ENCODE data around the gene P3R3URF. TPM values are rescaled to one million over a fixed set of nuclear protein-coding genes. Genes with fewer than 3 reads are reported as not detected.

P3R3URF gene
- total RNA-seq, 1 donor from 2014 or later = not detected

- Mint-ChIP-seq H3K4me1 (ENCODE audit: low read depth, unreplicated experiment) (no peaks in the 10 kb centered on the region), H3K36me3 (ENCODE audit: low read depth, unreplicated experiment) (peaks cover 10% of the 10 kb centered on the region), H3K27ac (ENCODE audit: unreplicated experiment) (peak within 1 kb of the TSS; percentile 47), H3K9me3 (ENCODE audit: unreplicated experiment) (no peaks in the 10 kb centered on the region), H3K4me3 (ENCODE audit: unreplicated experiment) (peak within 1 kb of the TSS; percentile 90), H3K27me3 (ENCODE audit: low read depth, unreplicated experiment) (no peaks in the 10 kb centered on the region)
- peak within 1 kb of the TSS; percentile 91 for H3K9ac ChIP-seq (ENCODE audit: low read length)
- H3K4me1 ChIP-seq (ENCODE audit: insufficient read depth, low read length) = peaks cover 14% of the 10 kb centered on the region
- no peaks in the 10 kb centered on the region for H3K27me3 ChIP-seq (ENCODE audit: insufficient read depth, low read length)
- H3K79me2 ChIP-seq (ENCODE audit: insufficient read depth, low read length) = peaks cover 15% of the 10 kb centered on the region
- H4K20me1 ChIP-seq (ENCODE audit: insufficient read depth, low read length) = no peaks in the 10 kb centered on the region
- peak within 1 kb of the TSS; percentile 91 for H2AFZ ChIP-seq (ENCODE audit: low read depth, low read length)
- H3K36me3 ChIP-seq (ENCODE audit: insufficient read depth, low read length) = no peaks in the 10 kb centered on the region
- FAIRE-seq = no peak
- H3K4me2 ChIP-seq (ENCODE audit: low read length) = peak within 1 kb of the TSS; percentile 92
- DNase-seq (ENCODE audit: low read depth) = no peak
- TF ChIP-seq, protein P1, sequence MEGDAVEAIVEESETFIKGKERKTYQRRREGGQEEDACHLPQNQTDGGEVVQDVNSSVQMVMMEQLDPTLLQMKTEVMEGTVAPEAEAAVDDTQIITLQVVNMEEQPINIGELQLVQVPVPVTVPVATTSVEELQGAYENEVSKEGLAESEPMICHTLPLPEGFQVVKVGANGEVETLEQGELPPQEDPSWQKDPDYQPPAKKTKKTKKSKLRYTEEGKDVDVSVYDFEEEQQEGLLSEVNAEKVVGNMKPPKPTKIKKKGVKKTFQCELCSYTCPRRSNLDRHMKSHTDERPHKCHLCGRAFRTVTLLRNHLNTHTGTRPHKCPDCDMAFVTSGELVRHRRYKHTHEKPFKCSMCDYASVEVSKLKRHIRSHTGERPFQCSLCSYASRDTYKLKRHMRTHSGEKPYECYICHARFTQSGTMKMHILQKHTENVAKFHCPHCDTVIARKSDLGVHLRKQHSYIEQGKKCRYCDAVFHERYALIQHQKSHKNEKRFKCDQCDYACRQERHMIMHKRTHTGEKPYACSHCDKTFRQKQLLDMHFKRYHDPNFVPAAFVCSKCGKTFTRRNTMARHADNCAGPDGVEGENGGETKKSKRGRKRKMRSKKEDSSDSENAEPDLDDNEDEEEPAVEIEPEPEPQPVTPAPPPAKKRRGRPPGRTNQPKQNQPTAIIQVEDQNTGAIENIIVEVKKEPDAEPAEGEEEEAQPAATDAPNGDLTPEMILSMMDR (IDR thresholded peaks at IDR 0.05; ENCODE audit: insufficient read depth, low read depth, low read length) = no peak
- no peak for TF ChIP-seq EZH2 (IDR thresholded peaks at IDR 0.05; ENCODE audit: insufficient read depth, low read length)
- peak within 1 kb of the TSS; percentile 81 for H3K4me3 ChIP-seq (ENCODE audit: insufficient read depth, low read depth, low read length)
- H3K9me3 ChIP-seq (ENCODE audit: insufficient read depth, low read depth, low read length) = no peaks in the 10 kb centered on the region
- H3K27ac ChIP-seq (ENCODE audit: low read depth, low read length) = peak within 1 kb of the TSS; percentile 32
Observed at GRCh38 chr1:46197964-46198811, 21.9 kb upstream of the P3R3URF start, which contains the start of gene POMGNT1. TSS of gene POMGNT1 (minus strand) at chr1:46198434. CDS start at chr1:46197821, 613 bp downstream.

GRCh38 chr1:46197560-46197963 lies 21.3 kb upstream of the P3R3URF start:
- Histone ChIP-seq H3K36me3 (ENCODE audit: insufficient read depth, low read length) (peaks cover under 1% of the 10 kb centered on the region), H3K4me2 (ENCODE audit: low read length) (peak overlapping the region; percentile 92), H3K9ac (ENCODE audit: low read length) (peak overlapping the region; percentile 91), H4K20me1 (ENCODE audit: insufficient read depth, low read length) (no peaks in the 10 kb centered on the region), H3K4me1 (ENCODE audit: insufficient read depth, low read length) (peaks cover 14% of the 10 kb centered on the region), H3K27ac (ENCODE audit: low read depth, low read length) (peak overlapping the region; percentile 32), H2AFZ (ENCODE audit: low read depth, low read length) (peak overlapping the region; percentile 74), H3K27me3 (ENCODE audit: insufficient read depth, low read length) (no peaks in the 10 kb centered on the region), H3K79me2 (ENCODE audit: insufficient read depth, low read length) (peaks cover 15% of the 10 kb centered on the region), H3K4me3 (ENCODE audit: insufficient read depth, low read depth, low read length) (peak overlapping the region; percentile 81), H3K9me3 (ENCODE audit: insufficient read depth, low read depth, low read length) (no peaks in the 10 kb centered on the region)
- H3K9me3 Mint-ChIP-seq (ENCODE audit: unreplicated experiment) = no peaks in the 10 kb centered on the region
- no peaks in the 10 kb centered on the region for H3K27me3 Mint-ChIP-seq (ENCODE audit: low read depth, unreplicated experiment)
- peak overlapping the region; percentile 47 for H3K27ac Mint-ChIP-seq (ENCODE audit: unreplicated experiment)
- no peak for TF ChIP-seq EZH2 (IDR thresholded peaks at IDR 0.05; ENCODE audit: insufficient read depth, low read length)
- TF ChIP-seq, protein P1 (IDR thresholded peaks at IDR 0.05; ENCODE audit: insufficient read depth, low read depth, low read length) = no peak
- DNase-seq (ENCODE audit: low read depth) (no peak), FAIRE-seq (no peak)
- peaks cover 13% of the 10 kb centered on the region for H3K36me3 Mint-ChIP-seq (ENCODE audit: low read depth, unreplicated experiment)
- peak overlapping the region; percentile 90 for H3K4me3 Mint-ChIP-seq (ENCODE audit: unreplicated experiment)
- H3K4me1 Mint-ChIP-seq (ENCODE audit: low read depth, unreplicated experiment) = no peaks in the 10 kb centered on the region

DNA sequence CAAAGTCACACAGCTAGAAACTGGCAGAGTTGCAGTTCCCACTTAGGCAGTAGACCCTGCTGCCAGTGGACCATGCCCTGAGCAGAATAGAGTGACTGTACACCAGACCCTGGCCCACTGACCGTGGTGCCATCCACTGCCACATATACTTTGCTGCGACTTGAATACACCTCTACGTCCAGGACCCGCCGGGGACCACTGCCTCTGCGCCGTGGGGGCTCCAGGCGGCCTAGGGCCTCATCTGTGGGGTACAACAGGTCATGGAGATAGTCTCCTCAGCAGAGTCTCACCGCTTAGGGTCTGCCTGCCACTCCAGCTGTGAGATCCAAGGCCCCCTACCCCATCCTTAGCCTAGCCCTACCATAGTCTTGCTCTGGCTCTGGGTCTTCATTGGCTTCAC lies 20.3 kb upstream of the P3R3URF start:
- Histone ChIP-seq H3K4me1 (ENCODE audit: insufficient read depth, low read length) (peaks cover 19% of the 10 kb centered on the region), H3K27me3 (ENCODE audit: insufficient read depth, low read length) (no peaks in the 10 kb centered on the region), H3K27ac (ENCODE audit: low read depth, low read length) (no peak overlapping the region), H3K9ac (ENCODE audit: low read length) (no peak overlapping the region), H3K9me3 (ENCODE audit: insufficient read depth, low read depth, low read length) (no peaks in the 10 kb centered on the region), H3K79me2 (ENCODE audit: insufficient read depth, low read length) (peaks cover 15% of the 10 kb centered on the region), H3K4me2 (ENCODE audit: low read length) (peak overlapping the region; percentile 92), H3K36me3 (ENCODE audit: insufficient read depth, low read length) (peaks cover 8% of the 10 kb centered on the region), H4K20me1 (ENCODE audit: insufficient read depth, low read length) (no peaks in the 10 kb centered on the region), H2AFZ (ENCODE audit: low read depth, low read length) (no peak overlapping the region), H3K4me3 (ENCODE audit: insufficient read depth, low read depth, low read length) (no peak overlapping the region)
- DNase-seq (ENCODE audit: low read depth) (no peak), FAIRE-seq (no peak)
- Mint-ChIP-seq H3K36me3 (ENCODE audit: low read depth, unreplicated experiment) (peaks cover 18% of the 10 kb centered on the region), H3K27ac (ENCODE audit: unreplicated experiment) (no peak overlapping the region), H3K27me3 (ENCODE audit: low read depth, unreplicated experiment) (no peaks in the 10 kb centered on the region), H3K4me1 (ENCODE audit: low read depth, unreplicated experiment) (no peaks in the 10 kb centered on the region), H3K4me3 (ENCODE audit: unreplicated experiment) (peak overlapping the region; percentile 90), H3K9me3 (ENCODE audit: unreplicated experiment) (no peaks in the 10 kb centered on the region)
- TF ChIP-seq, protein P1 (IDR thresholded peaks at IDR 0.05; ENCODE audit: insufficient read depth, low read depth, low read length) = no peak
- TF ChIP-seq EZH2 (IDR thresholded peaks at IDR 0.05; ENCODE audit: insufficient read depth, low read length) = no peak
